AG04450 (cell line): Measurements from ENCODE around the gene EP400. TPM values are rescaled to one million over a fixed set of nuclear protein-coding genes. Genes with fewer than 3 reads are reported as not detected.
A peak's percentile ranks its signal among the peaks of the same experiment; 100 is the strongest.

ENCODE experiments used
- CTCF ChIA-PET: fragments of 300-600, 350-600 bp; formaldehyde crosslinking; extraction: SDS; loops from one replicate; lab custom pipeline; 2022; ENCODE audit warnings: antibody characterized with exemption, inconsistent platforms; lab: Charles Lee
- POLR2A ChIA-PET: fragments of 350-600 bp; formaldehyde crosslinking; extraction: SDS; loops from one replicate; lab custom pipeline; 2021; ENCODE audit warnings: antibody characterized with exemption, inconsistent platforms; lab: Yijun Ruan, JAX
- DNase-seq: peaks from one replicate; pipeline ENCODE4 v3.0.0-alpha.2; 2011; ENCODE audit warnings: low read depth, low spot score
- H3K27ac ChIP-seq: one replicate; pipeline ENCODE4 v1.5.1; 2012; ENCODE audit warnings: low read depth, low read length, control low read depth
- H3K27me3 ChIP-seq: one replicate; pipeline ENCODE4 v1.6.0; 2012; ENCODE audit warnings: low read length; ENCODE audit not compliant: control insufficient read depth, insufficient read depth
- H3K4me3 ChIP-seq: 2 replicates; pipeline ENCODE4 v1.5.1; 2011; ENCODE audit warnings: mild to moderate bottlenecking, low read depth, low read length, control low read depth
- H3K9me3 ChIP-seq: 2 replicates; pipeline ENCODE4 v1.5.1; 2012; ENCODE audit warnings: low read length; ENCODE audit not compliant: control insufficient read depth, insufficient read depth
- CTCF ChIP-seq: IDR thresholded peaks from 2 replicates; pipeline ENCODE4 v1.5.1; 2011; ENCODE audit warnings: low read depth, low read length, control low read depth, inconsistent platforms
- polyA plus RNA-seq: library from polyadenylated mRNA; depleted of rRNA; stranded (reverse); fragments of >200 nt; gene quantifications from 2 replicates; pipeline ENCODE4 v1.2.3, GENCODE V29; 2011

EP400 gene
- polyA plus RNA-seq, 1 experiment = 5.4 TPM

DNA sequence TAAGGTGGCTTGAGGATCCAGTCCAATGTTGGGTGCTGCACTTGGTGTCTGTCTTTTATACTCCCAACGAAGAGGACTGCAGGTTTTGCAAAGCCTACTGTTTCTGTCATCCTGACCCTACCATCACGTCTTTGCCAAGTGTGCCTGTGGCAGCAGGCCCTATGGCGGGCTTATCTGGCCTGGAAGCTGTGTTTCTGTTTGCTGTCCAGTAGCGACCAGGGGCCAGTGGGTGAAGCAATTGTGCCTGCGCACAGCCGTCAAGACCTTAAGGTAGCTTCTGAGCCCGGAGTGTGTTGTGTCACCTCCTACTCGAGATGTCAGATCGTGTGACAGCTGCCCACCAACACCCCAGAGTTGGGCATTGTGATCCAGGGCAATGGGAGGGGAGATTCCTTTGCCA is 131.7 kb downstream of the EP400 start:
- TF ChIP-seq CTCF = no peak
- no peaks in the 10 kb centered on the region; the same call in 1 of the 2 replicates for H3K9me3 ChIP-seq
- CTCF ChIA-PET = no interaction called here

DNA sequence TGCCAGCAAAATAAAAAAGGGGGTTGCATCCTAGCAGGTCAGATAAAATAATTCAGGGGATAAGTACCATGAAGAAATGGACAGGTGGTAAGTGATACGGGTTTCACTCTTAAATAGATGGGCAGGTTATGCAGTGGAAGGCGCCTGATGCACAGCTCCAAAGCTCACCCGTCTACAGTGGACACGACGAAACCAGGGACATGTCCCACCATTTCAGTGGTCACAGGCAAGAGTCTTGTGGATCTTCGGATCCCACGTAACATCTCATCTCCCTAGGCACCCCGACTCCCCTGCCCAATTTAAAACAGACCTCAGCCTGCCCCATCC is 133.8 kb downstream of the EP400 start:
- H3K27ac ChIP-seq = no peak overlapping the region
- POLR2A ChIA-PET = no interaction called here
- CTCF ChIA-PET = no interaction called here

More for the DNA sequence above, 131.7 kb downstream of the EP400 start:
- DNase-seq = no peak
- no peaks in the 10 kb centered on the region for H3K27me3 ChIP-seq
- POLR2A ChIA-PET = no interaction called here
- H3K27ac ChIP-seq = no peak overlapping the region
- no peak overlapping the region for H3K4me3 ChIP-seq

GRCh38 chr12:132083941-132084620 is 134.3 kb downstream of the EP400 start:
- DNase-seq = peak; percentile 51
- Histone ChIP-seq H3K4me3 (peak overlapping the region; percentile 80), H3K9me3 (no peaks in the 10 kb centered on the region; the same call in 1 of the 2 replicates), H3K27ac (peak overlapping the region; percentile 39), H3K27me3 (no peaks in the 10 kb centered on the region)
- no peak for TF ChIP-seq CTCF
- POLR2A ChIA-PET = no interaction called here
- CTCF ChIA-PET = no interaction called here

More for the DNA sequence above, 133.8 kb downstream of the EP400 start:
- TF ChIP-seq CTCF = no peak
- Histone ChIP-seq H3K9me3 (no peaks in the 10 kb centered on the region; the same call in 1 of the 2 replicates), H3K4me3 (peak overlapping the region; percentile 58), H3K27me3 (no peaks in the 10 kb centered on the region)
- no peak for DNase-seq

DNA sequence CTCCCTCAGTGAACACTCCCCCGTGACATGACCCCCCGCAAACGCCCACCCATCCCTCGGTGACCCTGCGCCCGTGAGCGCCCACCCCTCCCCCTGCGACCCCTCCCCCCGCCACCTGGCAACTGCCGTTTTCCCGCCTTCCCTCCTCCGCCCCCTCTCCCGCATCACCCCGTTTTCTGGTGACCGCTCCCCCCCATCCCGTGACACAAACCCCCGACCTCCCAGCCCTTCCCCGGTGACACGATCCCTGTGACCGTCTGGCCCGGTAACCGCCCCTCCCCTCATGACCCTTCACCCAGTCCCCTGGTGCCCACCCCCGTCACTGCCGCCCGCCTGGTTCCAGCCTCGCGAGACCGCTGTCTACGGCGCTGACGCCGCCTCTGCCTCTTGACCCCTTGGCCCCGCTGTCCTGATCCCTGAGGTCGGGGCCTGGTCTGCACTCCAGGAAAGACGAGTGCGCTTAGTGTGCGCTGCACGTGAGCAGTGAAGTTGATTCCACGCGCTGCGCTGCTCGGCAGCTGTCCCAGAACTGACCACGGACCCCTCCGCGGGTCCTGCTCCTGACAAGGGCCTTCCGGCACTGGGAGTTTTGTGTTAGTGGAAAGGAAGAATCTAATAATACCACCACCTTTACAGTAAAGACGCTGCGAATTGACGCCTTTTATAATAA is 135.0 kb downstream of the EP400 start:
- TF ChIP-seq CTCF = no peak
- CTCF ChIA-PET = no interaction called here
- POLR2A ChIA-PET = interaction anchor here (0.6 kb wide), 1 partner anchor 9 kb away, joined by 3 read pairs; no protein-coding TSS in a partner anchor

DNA sequence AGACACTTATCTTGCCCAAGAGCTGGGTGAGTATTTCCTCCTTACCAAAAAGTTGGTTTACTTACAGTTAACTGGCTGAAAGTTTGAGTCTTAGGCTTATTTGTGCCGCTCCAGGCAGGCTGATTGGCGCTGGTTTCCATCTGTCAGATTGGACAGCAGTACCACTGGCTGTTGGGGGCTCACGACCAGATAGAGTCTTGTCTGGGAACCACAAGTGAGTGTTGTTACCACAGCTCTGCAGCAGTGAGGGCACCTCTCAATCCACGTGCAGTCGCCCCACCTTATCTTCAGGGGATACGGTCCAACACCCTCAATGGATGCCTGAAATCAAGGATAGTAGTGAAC is 135.5 kb downstream of the EP400 start:
- no peak for DNase-seq
- Histone ChIP-seq H3K27me3 (no peaks in the 10 kb centered on the region), H3K9me3 (no peaks in the 10 kb centered on the region; the same call in 1 of the 2 replicates), H3K27ac (no peak overlapping the region), H3K4me3 (peak overlapping the region; percentile 80)
- CTCF ChIA-PET = no interaction called here
- no peak for TF ChIP-seq CTCF
- POLR2A ChIA-PET = interaction anchor here (0.6 kb wide), 1 partner anchor 9 kb away, joined by 3 read pairs; no protein-coding TSS in a partner anchor

More for the DNA sequence above, 135.0 kb downstream of the EP400 start:
- peak overlapping the region; percentile 65 for H3K27ac ChIP-seq
- no peaks in the 10 kb centered on the region for H3K27me3 ChIP-seq
- H3K9me3 ChIP-seq = no peaks in the 10 kb centered on the region; the same call in 1 of the 2 replicates
- DNase-seq = no peak
- H3K4me3 ChIP-seq = peak overlapping the region; percentile 80
